A204.1 (cell line): ENCODE data around the gene MSANTD2.
A peak's percentile ranks its signal among the peaks of the same experiment; 100 is the strongest.

Experiments used
- FAIRE-seq: peaks from 2 replicates; lab custom pipeline; 2012; peaks lifted over from hg19 to GRCh38; lab: Jason Lieb, UNC

The MSANTD2 gene

DNA sequence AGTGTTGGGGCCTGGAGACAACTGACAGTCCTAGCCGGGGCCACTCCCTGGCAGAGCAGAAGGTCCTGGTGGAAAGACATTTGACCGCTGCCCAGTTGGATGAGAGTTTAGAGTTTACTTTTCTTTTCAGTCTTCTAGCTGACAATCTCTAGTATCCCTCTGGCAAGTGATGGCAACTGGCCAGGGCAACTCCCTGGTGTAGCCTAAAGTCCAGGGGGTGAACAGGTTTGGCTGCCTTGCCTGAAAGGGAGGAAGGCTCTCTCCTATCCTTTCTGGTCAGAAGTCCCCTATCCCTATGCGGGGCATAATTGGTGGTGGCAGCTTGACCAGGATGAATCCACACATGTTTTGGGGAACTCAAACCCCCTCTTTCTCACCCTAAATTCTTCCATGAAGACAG is 16.8 kb upstream of the MSANTD2 start:
- FAIRE-seq = no peak

GRCh38 chr11:124814739-124815138 is 14.5 kb upstream of the MSANTD2 start:
- FAIRE-seq = no peak

DNA sequence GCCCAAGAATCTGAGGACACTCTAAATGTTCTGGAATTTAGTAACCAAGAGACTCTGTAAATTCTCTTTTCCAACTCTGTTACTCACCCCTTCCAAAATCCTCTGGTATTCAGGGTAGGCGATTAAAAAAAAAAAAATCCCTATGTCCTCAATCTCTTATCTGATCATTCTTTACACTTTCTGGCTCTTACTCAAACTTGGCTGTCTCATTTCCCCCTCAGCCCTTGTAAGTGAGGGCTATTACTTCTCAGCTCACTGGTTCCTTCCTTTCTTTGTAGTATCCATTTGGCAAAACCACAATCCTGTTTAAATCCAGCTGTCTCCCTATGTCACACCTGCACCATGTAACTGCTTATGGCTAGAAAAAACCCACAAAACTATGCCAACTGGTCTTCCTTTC is 12.7 kb upstream of the MSANTD2 start:
- FAIRE-seq = no peak

GRCh38 chr11:124811399-124812125 is 11.4 kb upstream of the MSANTD2 start:
- FAIRE-seq = no peak

- FAIRE-seq = no peak
Observed at GRCh38 chr11:124807660-124808270, 7.6 kb upstream of the MSANTD2 start.

DNA sequence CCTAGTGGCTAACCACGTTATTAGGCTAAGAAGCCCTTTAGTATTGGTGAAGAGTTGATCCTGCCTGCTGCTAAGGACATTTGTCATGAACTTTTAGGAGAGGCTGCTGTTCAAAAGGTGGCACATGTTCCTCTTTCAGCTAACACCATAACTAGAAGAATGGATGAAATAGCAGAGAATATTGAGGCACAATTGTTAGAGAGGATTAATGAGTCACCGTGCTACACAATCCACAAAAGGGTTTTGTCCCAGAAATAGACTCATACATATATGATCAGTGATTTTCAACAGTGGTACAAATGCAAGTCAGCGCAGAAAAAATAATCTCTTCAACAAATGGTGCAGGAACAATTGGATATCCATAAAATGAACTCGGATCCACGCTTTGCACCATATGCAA is 7.0 kb upstream of the MSANTD2 start:
- FAIRE-seq = no peak

GRCh38 chr11:124804884-124805283 is 4.7 kb upstream of the MSANTD2 start:
- no peak for FAIRE-seq

DNA sequence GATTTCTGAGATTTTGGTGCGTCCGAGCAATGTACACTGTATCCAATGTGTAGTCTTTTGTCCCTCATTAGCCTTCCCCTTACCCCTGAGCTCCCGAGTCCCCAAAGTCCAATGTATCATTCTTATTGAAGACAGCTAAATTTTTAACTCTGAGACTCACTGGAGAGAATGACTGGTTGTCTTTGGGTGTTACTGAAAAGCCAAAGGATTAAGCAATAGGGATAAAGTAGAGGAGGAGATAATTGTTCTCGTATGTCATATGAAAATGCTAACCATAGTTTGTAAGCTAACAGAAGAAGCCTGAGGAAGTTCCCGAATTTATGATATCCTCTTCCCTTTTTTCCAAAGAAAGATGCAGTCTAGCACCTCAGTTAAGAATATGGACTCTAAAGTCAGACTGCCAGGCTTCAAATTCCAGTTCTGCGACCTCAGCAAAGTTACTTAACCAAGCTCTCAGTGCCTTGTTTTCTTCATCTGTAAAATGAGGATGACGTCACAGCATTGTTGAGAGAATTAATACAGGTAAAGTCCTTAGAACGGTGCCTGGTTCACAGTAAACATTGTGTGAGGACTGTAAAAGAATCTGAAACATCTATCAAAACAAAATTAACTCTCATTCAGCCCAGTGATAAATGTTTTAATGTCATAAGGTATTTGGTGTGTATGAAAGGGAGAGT is 1.6 kb upstream of the MSANTD2 start:
- FAIRE-seq = no peak

DNA sequence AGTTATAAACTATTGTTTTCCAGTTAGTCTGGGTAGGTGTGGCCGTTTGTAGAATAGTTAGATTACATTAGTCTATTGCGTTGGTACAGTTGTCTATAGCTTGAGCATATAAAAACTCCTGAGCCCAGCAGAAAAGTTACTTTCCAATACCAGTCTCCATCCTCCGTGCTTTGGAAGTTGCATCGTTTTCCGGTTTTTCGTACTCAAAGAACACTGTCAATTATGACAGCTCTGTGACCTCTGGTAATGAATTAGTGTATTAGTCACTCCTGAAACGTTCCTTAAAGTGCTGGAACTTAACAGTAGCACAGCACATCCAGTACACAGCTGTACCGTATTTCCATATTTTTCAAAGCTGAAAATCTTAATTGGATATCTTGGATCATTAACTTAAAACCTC is 808 bp upstream of the MSANTD2 start:
- no peak for FAIRE-seq

DNA sequence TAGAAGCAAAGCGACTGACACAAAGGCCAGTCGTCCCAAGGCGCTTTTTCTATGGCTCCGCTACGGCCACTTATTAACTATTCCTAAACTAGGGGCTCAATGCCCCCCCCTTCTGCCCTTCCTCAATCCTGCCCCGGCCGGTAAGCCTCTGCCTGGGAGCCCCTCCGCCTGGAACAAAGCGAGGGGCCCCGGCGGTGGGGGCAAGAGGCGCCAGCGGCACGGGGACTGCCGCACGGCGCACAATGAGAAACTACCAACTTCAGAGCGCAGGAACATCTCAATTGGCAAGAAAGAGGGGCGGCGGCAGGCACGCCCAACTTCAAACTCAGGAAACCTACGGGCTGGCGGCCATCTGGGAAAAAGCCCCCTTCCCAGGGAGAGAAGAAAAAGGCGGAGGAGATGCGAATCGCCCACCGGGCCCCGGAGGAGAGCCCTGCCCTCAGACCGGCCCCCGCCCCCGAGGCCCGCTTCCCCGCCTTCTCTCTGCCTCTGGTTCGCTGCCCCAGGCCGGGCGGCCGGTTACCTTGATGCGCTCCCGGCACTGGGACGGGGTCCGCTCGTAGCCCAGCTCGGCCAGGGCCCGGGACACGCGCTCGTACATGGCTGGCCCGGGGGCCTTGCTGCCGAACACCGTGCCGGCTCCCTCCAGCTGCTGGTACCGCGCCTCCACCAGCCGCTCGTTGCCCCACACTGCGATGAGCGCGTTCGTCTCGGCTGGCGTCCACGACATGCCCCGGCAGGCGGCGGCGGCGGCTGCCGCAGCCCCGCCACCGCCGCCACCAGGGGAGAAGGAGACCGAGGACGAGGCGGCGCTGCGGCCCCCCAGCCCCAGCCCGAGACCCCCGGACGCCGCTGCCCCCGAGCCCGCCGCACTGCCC is 619 bp downstream of the MSANTD2 start:
- FAIRE-seq = no peak

DNA sequence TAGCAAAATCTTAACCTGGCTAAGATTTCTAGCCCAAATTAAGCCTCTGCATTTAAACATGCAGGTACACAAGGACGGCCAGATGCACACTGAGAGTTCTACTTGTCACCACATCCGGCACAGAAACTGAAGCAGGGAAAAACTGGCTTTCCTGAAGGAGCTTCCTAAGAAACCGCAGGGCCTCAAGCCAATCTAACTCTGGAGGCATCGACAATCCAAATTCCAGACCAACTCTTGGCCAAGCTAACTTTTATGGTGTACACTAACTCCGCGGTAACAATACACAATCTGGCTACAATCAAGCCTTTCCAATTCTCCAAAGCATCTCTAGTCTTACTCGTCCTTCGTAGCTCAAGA is 1.2 kb downstream of the MSANTD2 start:
- no peak for FAIRE-seq

- FAIRE-seq = no peak
Observed at GRCh38 chr11:124796312-124796711, 3.9 kb downstream of the MSANTD2 start.

- FAIRE-seq = peak; percentile 90
Observed at GRCh38 chr11:124793466-124794278, 6.5 kb downstream of the MSANTD2 start.

DNA sequence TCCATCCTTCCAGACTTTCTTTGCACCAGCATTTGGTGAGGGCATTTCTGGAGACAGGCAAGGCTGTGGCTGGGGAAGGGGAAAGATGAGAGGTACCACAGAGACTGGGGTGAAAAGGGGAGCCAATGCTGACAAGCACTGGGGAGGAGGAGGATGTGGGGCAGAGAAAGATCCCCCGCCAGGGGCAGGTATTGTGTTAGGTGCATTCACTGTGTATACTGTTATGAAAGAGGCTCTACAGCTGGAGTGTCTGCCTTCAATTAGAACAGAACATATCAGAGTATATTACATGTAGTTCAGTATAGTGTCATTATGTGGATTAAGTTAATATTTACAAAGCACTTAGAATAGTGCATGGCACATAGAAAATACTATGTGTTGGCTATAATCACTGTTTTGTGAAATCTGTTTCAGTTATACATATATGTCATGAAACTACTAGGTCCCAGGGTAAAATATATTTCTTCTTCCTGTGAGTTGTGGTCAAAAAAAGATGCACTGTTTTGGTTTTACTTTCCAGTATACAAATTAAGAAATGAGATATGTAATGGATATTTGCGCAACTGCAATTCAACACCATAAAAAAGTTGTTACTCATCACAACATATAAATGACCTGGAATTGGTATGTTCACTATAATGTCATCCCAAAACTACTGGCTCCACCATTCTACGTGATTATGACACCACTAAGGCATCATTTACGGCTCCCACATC is 8.4 kb downstream of the MSANTD2 start:
- no peak for FAIRE-seq

DNA sequence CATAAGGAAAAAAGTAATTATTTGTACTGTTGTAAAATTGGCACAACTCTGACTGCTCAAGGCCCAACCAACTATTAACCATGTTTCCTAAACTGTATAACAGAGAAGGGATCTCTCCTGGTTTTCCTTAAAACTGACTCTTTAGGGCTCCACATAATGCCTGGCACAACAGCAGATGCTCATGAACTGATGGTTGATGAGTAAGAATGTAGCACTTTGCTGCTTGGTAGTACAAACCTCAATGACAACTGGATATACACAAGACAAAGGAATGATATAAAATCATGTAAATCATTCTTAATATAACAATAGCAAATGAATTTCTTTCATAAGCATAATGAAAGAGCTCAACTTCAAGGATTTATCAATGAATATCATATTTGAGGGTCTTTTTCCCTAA is 11.7 kb downstream of the MSANTD2 start:
- no peak for FAIRE-seq

GRCh38 chr11:124784051-124784450 is 16.2 kb downstream of the MSANTD2 start:
- no peak for FAIRE-seq

GRCh38 chr11:124783002-124783401 is 17.2 kb downstream of the MSANTD2 start:
- no peak for FAIRE-seq

DNA sequence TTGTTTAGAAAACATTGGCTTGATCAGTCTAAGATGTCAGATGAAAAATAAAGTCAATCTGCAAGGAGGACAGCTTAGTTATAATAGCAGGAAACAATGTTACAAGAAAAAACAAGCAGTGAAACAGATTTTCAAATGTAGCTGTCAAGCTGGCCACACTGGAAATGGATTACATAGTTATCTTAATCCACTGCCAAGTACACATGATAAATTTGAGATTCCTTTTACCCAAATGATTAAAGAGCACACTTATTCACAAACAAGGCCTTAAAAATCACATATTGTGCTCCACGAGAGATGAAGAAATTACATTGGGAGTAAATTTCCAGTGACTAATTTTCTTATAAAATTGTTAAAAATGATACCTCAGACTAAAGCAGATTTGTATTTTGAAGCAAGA is 20.6 kb downstream of the MSANTD2 start:
- no peak for FAIRE-seq

DNA sequence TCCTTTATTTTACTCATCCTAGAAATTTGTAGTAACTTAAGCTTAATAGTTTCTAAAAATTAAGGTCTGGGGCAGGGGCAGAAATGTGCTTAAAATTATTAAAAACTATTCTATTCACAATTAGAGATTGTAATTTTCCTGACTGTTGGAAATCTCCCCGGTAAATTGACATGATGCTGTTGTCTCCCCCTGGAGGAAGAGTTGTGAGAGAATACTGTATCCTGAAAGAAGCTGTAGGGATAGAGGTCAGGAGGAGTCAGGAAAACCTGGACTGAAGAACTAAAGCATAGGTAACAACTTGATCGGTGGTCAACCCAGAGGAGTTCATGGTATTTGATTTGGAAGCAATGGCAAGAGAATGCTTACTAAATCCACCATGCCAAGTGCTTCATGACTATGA is 21.9 kb downstream of the MSANTD2 start:
- FAIRE-seq = no peak

DNA sequence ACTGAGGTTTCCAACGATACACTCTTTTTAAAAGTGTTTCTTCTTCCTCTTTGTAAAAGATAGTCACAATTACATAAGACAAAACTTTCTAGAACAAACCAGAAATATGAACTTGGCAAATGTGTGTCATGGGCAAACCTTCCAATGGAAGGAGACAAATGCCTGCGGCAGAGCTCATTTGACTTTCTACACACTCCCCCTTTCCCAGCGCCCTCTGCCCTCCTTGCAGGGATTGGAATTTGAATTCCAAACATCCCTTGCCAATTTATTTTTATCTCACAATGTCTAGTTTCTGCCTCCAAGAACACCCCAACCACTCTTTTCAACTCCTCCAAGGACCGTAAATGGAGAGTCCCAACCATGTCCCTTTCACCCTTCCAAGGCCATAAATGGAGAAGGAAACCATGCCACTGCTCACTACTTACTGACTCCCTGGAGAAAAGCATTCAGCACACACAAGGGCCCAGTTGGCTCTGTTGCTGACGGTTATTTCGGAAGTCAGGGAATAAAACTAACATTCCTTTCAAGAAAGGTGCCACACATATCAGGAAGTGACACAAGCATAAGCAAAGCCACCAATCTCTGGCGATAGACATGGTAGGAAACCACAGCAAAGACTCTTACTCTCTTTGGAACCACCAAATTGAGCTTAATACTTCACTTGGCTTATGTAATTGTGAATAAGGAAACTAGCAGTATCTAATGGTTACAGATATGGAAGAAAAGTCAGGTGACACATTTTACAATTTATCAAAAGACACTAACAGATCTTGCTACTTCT is 23.2 kb downstream of the MSANTD2 start:
- FAIRE-seq = no peak
